ELF-1 (cell line): ENCODE data around the gene GRIFIN.
"Not testable (repeated sequence)": the region's sequence is repeated elsewhere in the genome, so short reads cannot be mapped to it uniquely, and the experiment has no call there.

ENCODE experiments used
- DNase-seq: peaks from one replicate; pipeline ENCODE4 v3.0.0-alpha.2; 2016; ENCODE audit warnings: low read depth, low spot score

The GRIFIN gene

GRCh38 chr7:2478399-2478785, 2.2 kb upstream of the GRIFIN start:
- DNase-seq, result no peak

DNA sequence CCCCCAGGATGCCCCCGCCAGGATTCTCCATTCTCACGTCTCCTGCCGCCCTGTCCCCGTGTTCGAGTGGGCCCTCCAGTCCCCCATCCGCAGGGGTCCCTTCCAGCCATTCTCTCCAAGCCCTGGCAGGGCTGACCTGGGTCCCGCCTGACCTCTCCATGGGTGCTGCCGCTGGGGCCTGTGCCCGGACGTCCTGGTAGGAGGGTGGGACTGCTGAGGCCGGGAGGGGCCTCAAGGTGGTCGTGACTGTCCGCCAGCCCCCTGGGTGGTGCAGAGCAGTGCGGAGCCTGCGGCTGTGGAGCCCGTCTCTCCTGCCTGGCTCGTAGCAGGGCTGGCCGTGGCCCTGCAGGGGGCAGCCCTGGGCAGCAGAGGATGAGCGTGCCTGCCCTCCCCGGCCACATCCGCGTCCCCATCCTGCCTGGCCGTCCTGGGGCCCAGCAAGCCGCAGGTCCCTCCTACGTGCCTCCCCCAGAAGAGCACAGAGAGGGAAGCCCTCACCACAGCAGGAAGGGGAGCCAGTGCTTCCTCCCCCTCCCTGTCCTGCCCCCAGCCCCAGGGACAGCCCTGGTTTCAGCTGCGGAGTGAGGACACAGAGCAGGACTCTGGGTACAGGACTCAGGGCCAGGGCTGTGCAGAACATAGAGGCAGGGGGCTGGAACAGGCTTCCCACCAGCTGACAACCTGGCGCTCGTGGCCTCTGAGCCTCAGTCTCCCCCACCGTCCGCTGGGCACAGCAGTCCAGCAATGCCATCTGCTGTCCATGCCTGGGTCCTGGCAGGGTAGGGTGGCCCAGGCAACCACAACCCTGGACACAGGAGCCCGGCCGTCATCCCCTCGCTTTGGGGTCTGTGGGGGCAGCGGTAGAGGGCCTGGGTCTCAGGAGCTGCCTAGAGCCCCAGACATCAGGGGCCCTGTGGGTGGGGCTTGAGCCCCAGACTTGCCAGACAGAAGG, 1.5 kb upstream of the GRIFIN start:
- peak; percentile 75 for DNase-seq

GRCh38 chr7:2476776-2477446, 713 bp upstream of the GRIFIN start:
- DNase-seq, result no peak

DNA sequence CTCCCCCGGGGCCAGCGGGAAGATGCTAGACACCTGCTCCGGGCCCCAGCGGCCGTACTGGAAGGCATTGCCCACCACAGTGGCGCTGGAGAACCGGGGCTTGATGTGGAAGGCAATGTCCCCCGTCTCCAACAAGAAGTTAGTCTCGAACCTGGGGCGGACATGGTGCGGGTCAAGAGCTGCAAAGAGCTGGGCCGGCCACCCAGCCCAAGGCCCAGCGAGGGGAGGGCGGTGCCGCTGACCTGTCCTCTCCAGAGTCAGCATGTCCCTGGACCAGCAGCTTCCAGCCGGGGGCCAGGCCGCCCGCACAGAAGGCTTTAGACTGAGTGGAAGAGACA, 551 bp downstream of the GRIFIN start:
- DNase-seq, result no peak

- DNase-seq, result peak; percentile 54
Measured at GRCh38 chr7:2474813-2475677, 1.2 kb downstream of the GRIFIN start.

- DNase-seq, result no peak
Measured at GRCh38 chr7:2474224-2474623, 2.0 kb downstream of the GRIFIN start.

- no peak for DNase-seq
Measured at GRCh38 chr7:2473496-2474180, 2.6 kb downstream of the GRIFIN start.

GRCh38 chr7:2472739-2473138, 3.5 kb downstream of the GRIFIN start:
- DNase-seq, result no peak

DNA sequence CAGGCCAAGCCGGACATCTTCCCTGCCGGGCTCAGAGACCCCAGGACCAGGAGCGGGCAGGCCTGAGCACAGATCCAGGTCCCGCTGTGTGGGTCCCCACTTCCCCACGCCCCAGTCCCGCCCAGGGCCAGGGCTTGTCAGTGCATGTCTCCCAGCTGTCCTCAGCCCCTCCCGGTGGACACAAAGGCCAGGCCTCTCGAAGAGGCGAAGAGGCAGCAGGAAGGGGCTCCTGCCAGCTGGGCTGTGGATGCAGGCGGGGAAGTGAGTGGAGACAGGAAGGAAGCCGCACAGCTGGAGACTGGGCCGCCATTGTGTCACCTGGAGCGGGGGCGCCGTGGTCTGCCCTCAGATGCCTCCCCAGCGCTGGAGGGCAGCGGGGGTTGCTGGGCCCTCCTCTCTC, 4.8 kb downstream of the GRIFIN start:
- DNase-seq, result peak; percentile 30

- no peak for DNase-seq
Measured at GRCh38 chr7:2471022-2471329, 5.2 kb downstream of the GRIFIN start.

GRCh38 chr7:2470204-2471021, 5.8 kb downstream of the GRIFIN start:
- DNase-seq, result no peak

GRCh38 chr7:2469460-2470203, 6.6 kb downstream of the GRIFIN start:
- not testable (repeated sequence) for DNase-seq

DNA sequence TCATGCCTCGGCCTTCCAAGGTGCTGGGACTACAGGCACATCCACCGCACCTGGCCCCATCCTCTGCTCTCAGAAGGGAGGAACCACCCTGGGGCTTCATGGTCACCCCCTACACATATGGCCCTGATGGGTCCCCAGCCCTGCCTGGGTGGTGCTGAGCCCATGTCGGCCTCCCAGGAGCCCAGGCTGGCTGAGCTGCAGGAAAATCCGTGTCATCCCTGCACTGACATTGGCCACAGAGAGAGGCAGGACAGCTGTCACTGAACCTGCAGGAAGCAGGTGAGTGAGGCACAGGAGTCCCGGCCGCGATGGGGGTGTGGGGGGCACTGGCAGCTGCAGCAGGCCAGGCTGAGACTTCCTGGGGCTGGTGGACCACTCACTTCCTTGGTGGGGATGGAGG, 8.0 kb downstream of the GRIFIN start:
- no peak for DNase-seq

GRCh38 chr7:2466675-2467074, 9.5 kb downstream of the GRIFIN start:
- no peak for DNase-seq

DNA sequence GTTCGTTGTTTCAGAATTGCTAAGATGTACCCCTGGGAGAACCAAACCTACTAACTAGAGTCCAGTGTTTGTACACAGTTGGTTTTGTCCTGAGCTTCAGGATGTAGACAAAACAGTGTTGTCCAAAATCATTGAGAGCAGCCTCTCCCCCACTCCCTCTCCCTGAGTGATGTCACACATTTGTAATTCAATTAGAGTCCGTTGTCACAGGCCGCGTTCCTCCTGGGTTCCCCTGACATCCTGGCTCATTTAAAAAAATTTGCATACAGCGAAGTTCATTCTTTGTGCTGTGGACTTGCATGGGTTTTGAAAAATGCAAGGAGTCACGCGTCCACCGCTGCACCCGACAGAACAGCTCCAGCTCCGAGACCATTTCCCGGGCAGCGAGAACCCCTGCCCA, 10.3 kb downstream of the GRIFIN start:
- DNase-seq, result no peak

- no peak for DNase-seq
Measured at GRCh38 chr7:2462731-2463130, 13.5 kb downstream of the GRIFIN start.

DNA sequence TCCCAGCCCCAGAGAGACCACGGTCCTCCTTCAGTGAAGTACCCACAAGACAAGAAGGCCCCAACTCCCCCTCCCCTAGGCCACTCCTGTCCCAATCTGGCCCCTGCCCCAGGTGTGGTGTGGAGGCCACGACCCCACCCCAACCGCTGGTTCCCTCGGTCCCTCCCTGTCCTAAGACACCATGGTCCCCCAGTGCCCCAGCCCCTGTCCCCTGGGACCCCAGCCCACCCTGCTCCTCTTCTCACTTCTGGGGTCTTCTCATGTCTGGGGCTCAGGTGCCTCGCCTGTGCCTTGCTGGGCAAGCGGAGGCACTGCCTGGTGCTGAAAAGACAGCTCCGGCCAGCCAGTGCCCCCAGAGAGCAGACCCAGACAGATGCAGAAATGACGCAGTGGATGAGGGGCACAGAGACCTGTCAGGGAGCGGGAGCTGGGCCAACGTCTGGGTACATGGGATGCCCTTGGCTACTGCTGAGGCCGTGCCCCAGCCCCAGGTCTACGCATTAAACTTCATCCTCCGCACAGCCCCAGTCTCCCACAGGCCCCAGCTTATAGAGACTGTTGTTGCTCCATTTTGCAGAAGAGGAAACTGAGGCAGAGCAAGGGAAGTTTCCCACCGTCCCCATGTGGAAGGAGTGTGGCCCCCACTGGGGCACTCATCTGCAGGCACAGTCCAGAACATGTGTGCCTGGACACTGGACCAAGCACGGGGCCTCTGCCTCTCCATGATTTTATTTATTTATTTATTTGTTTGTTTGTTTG, 14.8 kb downstream of the GRIFIN start:
- no peak for DNase-seq

DNA sequence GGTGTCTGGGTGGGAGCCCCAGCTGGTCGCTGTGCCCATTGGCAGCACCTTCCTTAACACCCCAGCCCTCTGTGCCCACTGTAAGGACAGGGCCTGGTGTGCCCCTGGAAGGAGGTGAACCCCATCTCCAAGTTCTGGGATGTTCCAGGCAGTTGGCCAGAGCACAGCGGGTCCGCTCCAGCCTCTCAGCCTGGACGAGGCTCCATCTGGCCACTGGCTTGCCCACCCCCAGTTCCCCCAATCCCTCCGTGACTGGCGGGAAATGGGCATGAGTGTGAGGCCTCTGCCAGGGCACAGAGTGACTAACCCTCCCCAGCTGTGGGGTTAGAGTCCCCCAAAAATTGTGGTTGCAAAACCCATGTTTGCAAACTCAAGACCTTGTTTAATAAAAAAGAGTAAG, 15.6 kb downstream of the GRIFIN start:
- DNase-seq, result no peak

DNA sequence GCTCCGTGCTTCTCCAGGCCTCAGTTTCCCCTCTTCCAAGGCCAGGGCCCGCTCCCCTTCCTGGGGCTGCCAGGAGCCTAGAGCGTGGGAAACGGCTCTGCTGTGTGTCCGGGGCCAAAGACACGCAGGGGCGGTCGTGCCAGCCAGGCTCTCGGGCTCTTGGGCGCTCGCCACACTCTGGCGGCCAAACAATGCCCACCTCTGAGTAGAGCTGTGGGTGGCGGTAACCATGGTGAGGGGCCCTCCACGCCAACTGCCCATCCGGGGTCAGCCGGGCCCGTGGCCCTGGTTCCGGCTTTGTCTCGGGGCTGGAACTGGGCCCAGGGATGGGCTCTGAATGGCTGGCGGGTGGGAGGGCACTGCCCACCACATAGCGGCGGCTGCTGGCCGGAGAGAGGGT, 16.0 kb downstream of the GRIFIN start:
- DNase-seq, result no peak
